Activated CD4-positive, CD25-positive, alpha-beta regulatory T cell treated with anti-CD3 and anti-CD28 coated beads, Interleukin-2, amount 50 U/mL, for 72 hours (primary cell): ENCODE results near the gene NAA35.
"Not testable (repeated sequence)": the region's sequence is repeated elsewhere in the genome, so short reads cannot be mapped to it uniquely, and the experiment has no call there.

Source experiments
- DNase-seq: peaks from one replicate; pipeline ENCODE4 v3.0.0; 2021

Gene NAA35

GRCh38 chr9:85949586-85950335, 8.8 kb downstream of the NAA35 start:
- no peak for DNase-seq

GRCh38 chr9:85959955-85960354, 19.0 kb downstream of the NAA35 start:
- no peak for DNase-seq

GRCh38 chr9:85960688-85961093, 19.7 kb downstream of the NAA35 start:
- no peak for DNase-seq

- no peak for DNase-seq
Observed at GRCh38 chr9:85964526-85964925, 23.6 kb downstream of the NAA35 start.

DNA sequence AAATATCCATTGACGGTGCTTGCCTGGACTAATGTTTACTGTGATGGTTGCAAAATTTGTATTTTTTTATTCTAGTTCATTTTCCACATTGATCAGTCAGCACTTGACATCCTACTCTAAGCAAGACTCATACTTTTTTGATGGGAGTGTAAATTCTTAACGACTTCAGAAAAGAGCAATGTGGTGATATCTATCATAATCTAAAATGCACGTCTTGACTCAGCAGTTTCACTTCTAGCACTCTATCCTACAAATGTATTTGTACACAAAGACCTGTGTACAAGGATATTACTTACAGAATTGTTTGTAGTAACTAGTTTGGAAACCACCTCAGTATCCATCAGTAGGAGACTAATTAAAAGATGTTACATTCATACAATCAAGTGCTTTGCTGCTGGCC, 24.0 kb downstream of the NAA35 start:
- no peak for DNase-seq

- DNase-seq, result no peak
Observed at GRCh38 chr9:85969727-85970126, 28.8 kb downstream of the NAA35 start.

GRCh38 chr9:85971731-85972130, 30.8 kb downstream of the NAA35 start:
- no peak for DNase-seq

DNA sequence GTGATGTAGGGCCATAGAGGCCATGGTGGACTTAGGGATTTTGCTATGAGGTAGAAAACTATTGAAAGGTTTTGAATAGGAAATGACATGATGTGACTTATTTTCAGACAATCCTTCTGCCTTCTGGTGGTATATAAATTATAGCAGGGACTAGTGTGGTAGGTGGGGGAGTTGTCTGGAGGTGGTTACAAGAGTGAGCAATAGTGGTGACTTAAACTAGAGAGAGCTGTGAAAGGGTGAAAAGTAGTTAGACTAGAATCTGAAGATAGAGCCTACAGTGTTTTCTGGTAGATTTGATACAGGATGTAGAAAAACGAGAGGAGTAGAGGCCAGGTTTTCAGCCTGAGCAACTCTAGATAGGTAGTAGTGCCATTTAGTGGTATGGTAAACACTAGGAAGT, 32.3 kb downstream of the NAA35 start:
- no peak for DNase-seq

DNA sequence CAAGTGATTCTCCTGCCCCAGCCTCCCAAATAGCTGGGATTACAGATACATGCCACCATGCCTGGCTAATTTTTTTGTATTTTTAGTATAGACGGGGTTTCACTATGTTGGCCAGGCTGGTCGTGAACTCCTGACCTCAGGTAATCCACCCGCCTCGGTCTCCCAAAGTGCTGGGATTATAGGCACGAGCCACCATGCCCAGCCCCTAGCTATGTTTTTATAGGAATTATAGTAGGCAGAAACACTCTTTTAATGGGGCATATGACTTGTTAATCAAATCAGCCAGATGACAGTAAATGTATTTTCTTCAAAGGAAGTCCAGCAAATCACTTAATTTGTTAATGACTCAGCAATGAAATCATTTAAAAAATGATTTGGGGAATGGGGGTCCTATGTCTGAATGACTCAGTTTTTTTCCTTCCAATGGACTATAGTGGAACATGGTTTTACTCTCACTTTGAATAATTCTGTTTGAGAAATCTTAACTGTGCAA, 33.2 kb downstream of the NAA35 start:
- DNase-seq, result not testable (repeated sequence)

DNA sequence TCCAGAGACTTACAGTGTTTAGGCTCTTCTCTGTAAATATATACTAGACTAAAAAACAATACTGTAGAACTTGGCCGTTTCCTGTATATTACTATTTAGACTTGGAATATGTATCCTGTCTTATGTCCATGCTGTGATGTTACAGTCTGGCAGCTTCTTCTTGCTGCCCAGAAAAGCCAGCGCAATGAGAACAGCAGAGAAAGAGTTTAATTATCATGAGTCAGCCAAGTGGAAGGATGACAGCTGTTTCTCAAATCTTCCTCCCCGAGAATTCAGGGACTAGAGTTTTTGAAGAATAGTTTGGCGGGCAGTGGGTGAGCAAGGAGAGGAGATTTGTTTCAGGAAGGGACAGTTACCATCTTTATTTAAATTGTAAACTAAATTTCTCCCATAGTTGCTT, 37.5 kb downstream of the NAA35 start:
- no peak for DNase-seq

GRCh38 chr9:85981369-85981768, 40.4 kb downstream of the NAA35 start:
- no peak for DNase-seq

GRCh38 chr9:85984457-85984856, 43.5 kb downstream of the NAA35 start:
- no peak for DNase-seq

DNA sequence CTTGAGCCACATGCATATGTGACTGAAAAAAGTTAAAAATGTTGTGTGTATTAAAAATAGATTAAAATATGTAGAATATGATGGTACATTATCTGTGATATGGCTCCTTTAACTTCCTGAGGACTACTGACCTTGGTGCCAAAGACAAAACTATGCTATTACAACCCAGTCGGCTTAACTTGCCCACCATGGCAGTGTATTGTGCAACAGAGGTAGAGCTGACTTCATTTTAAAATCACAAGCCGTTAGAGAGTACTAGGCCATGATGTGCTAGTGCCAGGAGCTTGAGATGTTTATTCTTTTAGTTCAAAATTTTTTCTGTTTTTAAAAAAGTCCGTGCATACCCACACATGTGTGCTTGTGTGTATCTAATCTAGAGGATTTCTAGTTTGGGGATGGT, 46.3 kb downstream of the NAA35 start:
- no peak for DNase-seq

- DNase-seq, result no peak
Observed at GRCh38 chr9:85994191-85994590, 53.2 kb downstream of the NAA35 start.

DNA sequence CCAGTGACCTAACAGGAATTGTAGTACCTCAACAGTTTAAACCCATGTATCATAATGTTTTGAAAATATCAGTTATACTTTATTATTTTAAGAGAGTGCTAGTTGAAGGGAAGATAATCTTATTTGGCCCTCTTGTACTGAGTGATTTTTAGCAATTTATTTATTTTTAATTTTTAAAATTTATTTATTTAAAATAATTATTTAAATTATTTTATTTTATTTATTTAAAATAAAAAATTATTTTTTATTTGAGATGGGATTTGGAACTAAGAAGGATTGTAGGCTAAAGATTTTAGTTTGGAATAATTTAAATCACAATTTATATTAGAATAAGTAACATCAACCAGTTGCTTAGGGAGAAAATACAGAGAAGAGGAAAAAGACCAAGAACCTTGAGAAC, 54.2 kb downstream of the NAA35 start:
- no peak for DNase-seq

GRCh38 chr9:85995599-85995998, 54.7 kb downstream of the NAA35 start:
- DNase-seq, result no peak

- no peak for DNase-seq
Observed at GRCh38 chr9:86005253-86005775, 64.4 kb downstream of the NAA35 start.

DNA sequence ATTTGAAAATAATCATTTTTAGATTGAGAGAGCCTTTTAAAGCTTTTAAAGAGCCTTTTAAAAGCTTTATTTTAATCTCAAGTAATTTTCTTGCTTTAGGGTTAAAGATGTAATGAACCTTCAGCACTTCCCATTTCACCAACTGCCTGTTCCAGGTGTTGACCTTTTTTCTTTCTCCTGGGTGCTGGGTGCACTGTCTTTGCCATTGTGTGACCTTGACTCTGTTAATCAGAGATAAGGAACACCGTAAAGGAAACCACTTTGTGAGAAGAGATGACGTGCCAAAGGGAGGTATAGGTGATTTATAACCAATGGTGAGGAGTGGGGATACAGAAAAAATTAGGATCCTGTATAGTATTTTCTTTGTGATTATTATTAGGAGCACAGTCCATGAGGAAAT, 68.2 kb downstream of the NAA35 start:
- no peak for DNase-seq

DNA sequence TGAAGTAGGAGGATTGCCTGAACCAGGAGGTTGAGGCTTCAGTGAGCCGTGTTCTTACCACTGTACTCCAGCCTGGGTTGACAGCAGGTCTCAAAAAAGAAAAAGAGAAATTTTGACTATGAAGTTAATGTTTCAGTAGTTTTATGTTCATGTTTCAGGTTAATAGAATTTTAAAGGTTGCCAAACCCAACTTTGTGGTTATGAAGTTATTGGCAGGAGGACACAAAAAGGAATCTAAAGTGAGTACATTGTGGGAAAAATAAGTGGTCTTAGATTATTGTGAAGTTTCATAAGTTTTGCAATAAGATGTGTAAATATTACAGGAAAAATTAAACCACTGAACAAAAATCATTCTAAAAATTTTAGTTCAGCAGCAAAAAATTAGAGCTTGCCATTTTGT, 79.8 kb downstream of the NAA35 start:
- no peak for DNase-seq

DNA sequence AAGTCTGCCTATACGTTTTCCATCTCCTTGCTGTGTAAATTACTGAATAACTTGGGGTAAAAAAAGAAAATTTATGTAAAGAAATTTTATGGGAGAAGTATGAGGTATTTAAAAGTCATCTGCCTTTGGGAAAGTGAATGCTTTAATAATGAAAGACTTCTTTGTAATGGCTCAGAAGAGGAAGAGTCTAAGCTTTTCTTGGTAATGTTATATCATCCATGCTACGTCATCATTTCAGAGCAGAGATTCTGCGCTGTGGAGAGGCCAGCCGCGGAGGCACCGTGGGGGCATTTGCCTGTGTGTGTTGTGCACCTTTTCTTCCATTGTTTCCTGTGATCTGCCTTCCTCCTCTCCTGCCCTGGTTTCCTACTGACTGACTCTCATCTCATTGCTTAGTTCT, 80.2 kb downstream of the NAA35 start:
- DNase-seq, result no peak

- DNase-seq, result no peak
Observed at GRCh38 chr9:86022687-86023266, 81.8 kb downstream of the NAA35 start.

DNA sequence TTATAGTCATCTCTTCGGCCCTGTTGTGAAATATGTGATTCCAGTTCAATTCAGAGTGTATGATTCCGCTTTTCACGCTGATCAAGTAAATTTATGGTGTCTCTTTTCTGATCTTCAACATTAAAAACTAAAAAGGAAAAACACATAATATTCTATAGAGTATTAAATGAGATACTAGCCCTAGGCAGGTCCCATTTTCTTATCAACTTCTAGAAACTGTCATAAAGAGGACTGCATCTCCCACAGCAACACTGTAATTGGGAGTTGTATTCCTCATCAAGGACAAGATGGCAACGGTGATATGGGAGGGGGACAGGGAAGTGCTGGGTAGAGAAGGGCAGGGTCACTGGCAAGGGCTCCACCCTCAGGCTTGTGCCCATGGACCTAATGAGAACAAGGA, 86.8 kb downstream of the NAA35 start:
- DNase-seq, result no peak

DNA sequence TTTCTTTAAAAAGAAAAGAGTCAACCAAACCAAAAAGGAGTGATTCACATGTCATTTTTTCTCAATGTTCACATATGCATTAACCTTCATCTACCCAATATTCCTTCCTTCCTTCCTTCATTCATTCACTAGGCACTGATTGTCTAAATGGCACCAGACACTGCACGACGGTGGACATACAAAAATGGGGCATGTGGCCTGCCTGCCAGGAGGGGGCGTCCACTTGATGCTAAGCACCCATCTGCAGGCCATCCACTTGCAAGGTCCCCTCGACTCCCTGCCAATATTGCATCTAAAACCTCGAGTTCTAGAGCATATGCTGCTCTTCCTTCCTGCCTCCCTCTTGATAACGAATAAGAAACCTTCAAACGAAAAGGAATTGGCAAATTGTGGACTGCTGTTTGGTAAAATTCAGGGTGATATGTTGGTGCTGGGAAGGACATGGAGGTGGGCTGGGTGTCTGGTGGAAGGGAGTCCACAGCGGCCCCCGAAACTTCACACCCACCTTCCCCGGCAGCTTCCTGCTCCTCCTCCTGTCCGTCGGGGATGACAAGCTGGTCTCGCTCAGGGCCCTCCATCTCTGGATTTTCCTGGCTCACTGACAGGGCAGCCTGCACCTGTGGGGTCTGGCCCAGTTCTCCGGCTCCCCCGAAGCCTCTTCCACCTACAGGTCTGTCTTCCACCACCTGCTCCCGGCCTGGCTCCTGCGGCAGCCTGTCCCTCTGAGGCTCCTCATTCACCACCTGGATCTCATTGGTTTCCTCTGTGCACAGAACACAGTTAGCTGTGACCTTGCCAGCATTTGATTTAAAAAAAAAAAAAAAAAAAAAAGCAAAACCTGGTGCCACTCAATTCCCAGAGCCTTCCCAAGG, 94.2 kb downstream of the NAA35 start:
- no peak for DNase-seq
